ENCODE results near the gene SLC24A3.
A peak's percentile ranks its signal among the peaks of the same experiment; 100 is the strongest.

Gene SLC24A3

DNA sequence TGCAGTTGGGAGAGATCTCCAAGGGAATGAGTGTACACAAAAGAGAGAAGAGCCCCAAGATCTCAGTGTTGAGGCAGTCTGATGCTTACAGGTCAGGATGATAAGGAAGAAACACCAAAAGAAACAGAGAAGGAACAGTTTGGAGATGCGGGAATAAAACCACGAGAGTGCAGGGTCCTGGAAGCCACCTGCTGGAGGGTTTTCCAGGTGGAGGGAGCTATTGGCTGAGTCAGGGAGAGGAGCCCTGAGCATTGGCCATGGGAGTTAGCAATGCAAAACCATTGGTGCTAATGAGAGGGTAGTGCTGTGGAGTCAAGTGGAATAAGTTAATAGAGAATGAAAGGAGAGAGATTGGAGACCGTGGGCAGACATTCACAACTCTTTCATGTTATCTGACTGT, 506.4 kb downstream of the SLC24A3 start:
- DNase-seq (ENCODE audit: low read depth): no peak
- H3K4me3 ChIP-seq (ENCODE audit: low read length): no peak overlapping the region
- no peak for TF ChIP-seq CTCF (conservative IDR thresholded peaks at IDR 0.05; ENCODE audit: low read length)

DNA sequence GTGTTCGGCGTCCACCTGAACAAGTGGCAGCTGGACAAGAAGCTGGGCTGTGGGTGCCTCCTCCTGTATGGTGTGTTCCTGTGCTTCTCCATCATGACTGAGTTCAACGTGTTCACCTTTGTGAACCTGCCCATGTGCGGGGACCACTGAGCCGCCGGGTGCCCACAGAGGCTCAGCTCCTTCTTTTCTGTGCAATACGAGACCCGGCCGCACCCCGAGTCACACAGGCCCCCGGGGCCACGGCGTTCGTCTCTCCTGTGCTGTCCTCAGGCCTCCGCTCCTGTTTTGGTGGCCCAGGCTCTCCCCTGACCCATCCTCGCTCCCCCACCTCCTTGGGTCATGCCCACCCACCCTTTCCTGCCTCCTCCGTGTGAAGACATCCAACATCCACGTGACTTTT, 508.5 kb downstream of the SLC24A3 start:
- no peak for TF ChIP-seq CTCF (conservative IDR thresholded peaks at IDR 0.05; ENCODE audit: low read length)
- DNase-seq (ENCODE audit: low read depth): no peak
- H3K4me3 ChIP-seq (ENCODE audit: low read length): no peak overlapping the region

DNA sequence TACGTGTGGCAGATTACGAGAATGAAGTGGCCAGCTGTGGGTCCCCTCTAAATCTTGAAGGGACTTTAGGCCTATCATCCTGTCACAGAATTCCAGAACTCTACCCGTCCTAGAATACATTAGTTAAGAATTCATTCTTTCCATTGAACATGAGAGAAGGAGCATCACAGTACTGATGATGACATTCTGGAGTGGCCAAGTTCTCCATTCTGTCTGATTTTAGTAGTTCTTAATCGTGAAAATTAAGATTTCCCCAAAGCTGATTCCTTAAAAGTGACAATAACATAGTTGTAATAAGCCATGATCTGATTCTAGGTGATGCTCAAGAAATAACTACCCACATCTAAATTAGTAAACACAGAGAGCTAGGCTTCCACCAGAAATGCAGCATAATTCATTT, 510.6 kb downstream of the SLC24A3 start:
- no peak for TF ChIP-seq CTCF (conservative IDR thresholded peaks at IDR 0.05; ENCODE audit: low read length)
- no peak for DNase-seq (ENCODE audit: low read depth)
- H3K4me3 ChIP-seq (ENCODE audit: low read length): no peak overlapping the region

GRCh38 chr20:19723813-19724430, 511.5 kb downstream of the SLC24A3 start:
- TF ChIP-seq CTCF (conservative IDR thresholded peaks at IDR 0.05; ENCODE audit: low read length): no peak
- no peak overlapping the region for H3K4me3 ChIP-seq (ENCODE audit: low read length)
- no peak for DNase-seq (ENCODE audit: low read depth)

DNA sequence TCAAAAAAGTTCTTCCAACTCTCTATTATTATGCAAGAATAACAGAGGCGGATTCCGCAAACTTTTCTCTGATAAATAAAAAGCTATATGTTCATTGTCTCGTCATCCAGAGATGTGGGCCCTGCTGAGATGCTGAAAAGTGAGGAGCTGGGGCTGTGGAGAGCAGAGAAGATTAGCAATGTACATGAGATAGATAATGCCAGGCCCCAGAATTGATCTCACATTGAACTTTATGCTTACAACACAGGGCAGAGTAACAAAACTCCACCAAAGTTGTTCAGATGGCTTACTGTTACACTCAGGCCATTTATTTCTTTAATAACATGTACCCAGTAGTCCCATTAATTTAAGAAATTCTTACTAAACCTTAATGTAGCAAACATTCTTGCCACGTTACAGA, 512.9 kb downstream of the SLC24A3 start:
- no peak overlapping the region for H3K4me3 ChIP-seq (ENCODE audit: low read length)
- no peak for TF ChIP-seq CTCF (conservative IDR thresholded peaks at IDR 0.05; ENCODE audit: low read length)
- DNase-seq (ENCODE audit: low read depth): no peak

GRCh38 chr20:19725814-19726525, 513.5 kb downstream of the SLC24A3 start:
- TF ChIP-seq CTCF (conservative IDR thresholded peaks at IDR 0.05; ENCODE audit: low read length): no peak
- no peak overlapping the region for H3K4me3 ChIP-seq (ENCODE audit: low read length)
- DNase-seq (ENCODE audit: low read depth): peak; percentile 34

GRCh38 chr20:19727251-19727847, 514.9 kb downstream of the SLC24A3 start:
- DNase-seq (ENCODE audit: low read depth): no peak
- no peak for TF ChIP-seq CTCF (conservative IDR thresholded peaks at IDR 0.05; ENCODE audit: low read length)
- H3K4me3 ChIP-seq (ENCODE audit: low read length): no peak overlapping the region

Measured in AG10803 (cell line).